ENCODE data around the gene CDH16. TPM values are rescaled to one million over a fixed set of nuclear protein-coding genes. Genes with fewer than 3 reads are reported as not detected.
A peak's percentile ranks its signal among the peaks of the same experiment; 100 is the strongest.
"Not testable (repeated sequence)": the region's sequence is repeated elsewhere in the genome, so short reads cannot be mapped to it uniquely, and the experiment has no call there.

Gene CDH16
- total RNA-seq, 1 experiment from 2014 or later: not detected

- BruUV-seq (replicated peaks): no TSS peak
- H3K27ac ChIP-seq (ENCODE audit: low read depth, low read length, poor library complexity, severe bottlenecking): no peak overlapping the region
- H3K27me3 ChIP-seq (replicated peaks; ENCODE audit: insufficient read depth, low read depth, low read length, poor library complexity): no peaks in the 10 kb centered on the region
- peaks cover 21% of the 10 kb centered on the region for H3K4me1 ChIP-seq (ENCODE audit: insufficient read depth, low read length, poor library complexity, severe bottlenecking)
- intact Hi-C loops (cut with micrococcal nuclease; ENCODE audit: unreplicated experiment): no loop called here
- H3K9me3 ChIP-seq (ENCODE audit: low read depth, low read length, poor library complexity, severe bottlenecking): no peaks in the 10 kb centered on the region
- no peak for DNase-seq (ENCODE audit: low spot score)
- TF ChIP-seq CTCF (conservative IDR thresholded peaks at IDR 0.05; ENCODE audit: low read depth, low read length) (no peak), EZH2 (IDR thresholded peaks at IDR 0.05; ENCODE audit: borderline replicate concordance, low read depth, low read length, poor library complexity, severe bottlenecking) (no peak)
- ChIA-PET CTCF (no interaction called here), POLR2A (ENCODE audit: low non-redundant PET) (no interaction called here)
- no peak overlapping the region for H3K4me3 ChIP-seq (ENCODE audit: low read depth, low read length, poor library complexity, severe bottlenecking)
- peaks cover 19% of the 10 kb centered on the region for H3K36me3 ChIP-seq (ENCODE audit: insufficient read depth, low read length, poor library complexity, severe bottlenecking)
These were observed 17.8 kb upstream of the CDH16 start for GRCh38 chr16:66936462-66936861.

GRCh38 chr16:66935314-66936011 is 16.8 kb upstream of the CDH16 start, which contains the start of gene CES2:
Gene CES2, plus strand, starts transcription at chr16:66935516. Its CDS starts 120 bp downstream, at chr16:66935636.
- ChIA-PET POLR2A (ENCODE audit: low non-redundant PET) (no interaction called here), CTCF (no interaction called here)
- H3K27me3 ChIP-seq (replicated peaks; ENCODE audit: insufficient read depth, low read depth, low read length, poor library complexity): no peaks in the 10 kb centered on the region
- no peaks in the 10 kb centered on the region for H3K9me3 ChIP-seq (ENCODE audit: low read depth, low read length, poor library complexity, severe bottlenecking)
- peak within 1 kb of the TSS; percentile 80 for H3K4me3 ChIP-seq (ENCODE audit: low read depth, low read length, poor library complexity, severe bottlenecking)
- H3K36me3 ChIP-seq (ENCODE audit: insufficient read depth, low read length, poor library complexity, severe bottlenecking): peaks cover 9% of the 10 kb centered on the region
- peak within 1 kb of the TSS; percentile 92 for H3K27ac ChIP-seq (ENCODE audit: low read depth, low read length, poor library complexity, severe bottlenecking)
- no TSS peak for BruUV-seq (replicated peaks)
- no peak for DNase-seq (ENCODE audit: low spot score)
- TF ChIP-seq CTCF (conservative IDR thresholded peaks at IDR 0.05; ENCODE audit: low read depth, low read length) (no peak), EZH2 (IDR thresholded peaks at IDR 0.05; ENCODE audit: borderline replicate concordance, low read depth, low read length, poor library complexity, severe bottlenecking) (no peak)
- H3K4me1 ChIP-seq (ENCODE audit: insufficient read depth, low read length, poor library complexity, severe bottlenecking): peaks cover 21% of the 10 kb centered on the region
- intact Hi-C loops (cut with micrococcal nuclease; ENCODE audit: unreplicated experiment): no loop called here

- H3K36me3 ChIP-seq (ENCODE audit: insufficient read depth, low read length, poor library complexity, severe bottlenecking); H3K9me3 ChIP-seq (ENCODE audit: low read depth, low read length, poor library complexity, severe bottlenecking); intact Hi-C loops (cut with micrococcal nuclease; ENCODE audit: unreplicated experiment); POLR2A ChIA-PET (ENCODE audit: low non-redundant PET); CTCF ChIA-PET; H3K27me3 ChIP-seq (replicated peaks; ENCODE audit: insufficient read depth, low read depth, low read length, poor library complexity); DNase-seq (ENCODE audit: low spot score): not testable (repeated sequence)
- Histone ChIP-seq H3K27ac (ENCODE audit: low read depth, low read length, poor library complexity, severe bottlenecking) (peak overlapping the region; percentile 92), H3K4me3 (ENCODE audit: low read depth, low read length, poor library complexity, severe bottlenecking) (peak overlapping the region; percentile 80), H3K4me1 (ENCODE audit: insufficient read depth, low read length, poor library complexity, severe bottlenecking) (peaks cover 21% of the 10 kb centered on the region)
- TSS peak; percentile 57 for BruUV-seq (replicated peaks)
These were observed 16.2 kb upstream of the CDH16 start for GRCh38 chr16:66934839-66935313.

Data from A673 (cell line).